Skeletal muscle satellite cell (primary cell): ENCODE results near the gene SLCO4A1.

Source experiments
- H3K27me3 ChIP-seq: 2 replicates; pipeline ENCODE4 v1.7.0; 2013; ENCODE audit warnings: low read length; ENCODE audit not compliant: control insufficient read depth, insufficient read depth
- H3K36me3 ChIP-seq: 2 replicates; pipeline ENCODE4 v1.7.0; 2013; ENCODE audit warnings: mild to moderate bottlenecking, control low read depth, low read length; ENCODE audit not compliant: insufficient read depth
- H3K4me1 ChIP-seq: 2 replicates; pipeline ENCODE4 v1.7.0; 2013; ENCODE audit warnings: low read length; ENCODE audit not compliant: control insufficient read depth, insufficient read depth
- H3K4me2 ChIP-seq: 2 replicates; pipeline ENCODE4 v1.7.0; 2013; ENCODE audit warnings: mild to moderate bottlenecking, low read length
- H3K4me3 ChIP-seq: 2 replicates; pipeline ENCODE4 v1.7.0; 2013; ENCODE audit warnings: low read length
- H3K9ac ChIP-seq: 2 replicates; pipeline ENCODE4 v1.7.0; 2013; ENCODE audit warnings: mild to moderate bottlenecking, low read depth, low read length, moderate library complexity
- H3K9me3 ChIP-seq: replicated peaks from 2 replicates; pipeline ENCODE4 v1.7.0; 2013; ENCODE audit warnings: mild to moderate bottlenecking, control low read depth, low read length

Gene SLCO4A1

GRCh38 chr20:62706344-62706743, 64.0 kb downstream of the SLCO4A1 start:
- H3K9me3 ChIP-seq, result no peaks in the 10 kb centered on the region
- peaks cover 40% of the 10 kb centered on the region for H3K27me3 ChIP-seq
- no peaks in the 10 kb centered on the region for H3K36me3 ChIP-seq
- no peak overlapping the region for H3K4me2 ChIP-seq
- H3K9ac ChIP-seq, result no peak overlapping the region
- no peak overlapping the region for H3K4me3 ChIP-seq
- H3K4me1 ChIP-seq, result peaks cover 26% of the 10 kb centered on the region

DNA sequence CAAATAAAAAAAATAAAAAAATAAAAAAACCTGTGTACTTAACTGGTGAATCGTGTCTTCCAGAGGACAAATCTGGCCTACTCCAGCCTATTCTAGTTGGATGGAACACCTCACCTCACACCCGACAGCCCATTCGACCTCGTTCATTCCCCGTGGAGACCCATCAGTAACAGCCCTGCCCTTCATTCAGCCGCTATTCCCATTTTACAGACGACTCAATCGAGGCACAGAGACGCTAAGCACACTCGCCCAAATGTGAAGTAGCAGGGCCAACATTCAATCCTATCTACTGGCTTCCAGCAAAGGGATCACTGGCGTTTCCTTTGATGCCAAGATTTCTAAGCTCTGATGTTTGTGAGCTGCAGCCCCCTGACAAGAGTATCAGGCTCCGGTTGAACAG, 64.6 kb downstream of the SLCO4A1 start:
- peaks cover 44% of the 10 kb centered on the region for H3K27me3 ChIP-seq
- H3K36me3 ChIP-seq, result no peaks in the 10 kb centered on the region
- H3K4me1 ChIP-seq, result peaks cover 30% of the 10 kb centered on the region
- no peaks in the 10 kb centered on the region for H3K9me3 ChIP-seq
- H3K4me2 ChIP-seq, result no peak overlapping the region
- no peak overlapping the region for H3K9ac ChIP-seq
- H3K4me3 ChIP-seq, result no peak overlapping the region

- H3K9ac ChIP-seq, result no peak overlapping the region
- H3K9me3 ChIP-seq, result no peaks in the 10 kb centered on the region
- H3K27me3 ChIP-seq, result peaks cover 50% of the 10 kb centered on the region
- H3K4me1 ChIP-seq, result peaks cover 31% of the 10 kb centered on the region
- H3K4me3 ChIP-seq, result no peak overlapping the region
- no peak overlapping the region for H3K4me2 ChIP-seq
- H3K36me3 ChIP-seq, result no peaks in the 10 kb centered on the region
These were observed 65.1 kb downstream of the SLCO4A1 start for GRCh38 chr20:62707276-62707920.

DNA sequence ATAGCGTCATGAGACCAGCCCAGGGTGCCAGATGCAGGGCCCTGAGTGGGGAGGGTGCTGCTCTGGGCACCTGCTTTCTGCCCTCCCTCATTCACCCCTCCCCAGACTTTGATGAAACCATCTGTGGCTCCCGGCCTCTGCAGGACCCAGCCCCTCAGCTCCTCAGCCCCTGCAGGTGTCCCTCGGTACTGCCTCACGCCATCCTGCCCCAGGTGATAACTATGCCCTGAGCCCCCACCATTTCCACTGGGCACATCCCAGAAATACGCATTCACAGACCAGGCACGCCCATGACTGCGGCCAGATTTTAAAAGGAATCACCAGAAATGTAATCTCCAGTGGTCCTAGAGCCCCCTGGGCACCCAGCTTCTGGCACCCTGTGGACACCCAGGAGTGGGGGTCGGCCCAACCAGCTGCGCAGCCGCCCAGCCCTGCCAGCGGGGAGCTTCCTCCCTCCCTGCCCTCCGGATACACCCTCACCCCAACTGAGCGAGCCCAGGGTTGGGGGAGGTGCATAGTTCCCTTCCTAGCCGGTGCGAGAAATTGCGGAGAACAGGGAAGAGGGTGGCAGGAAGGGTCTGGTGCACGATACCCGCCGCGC, 65.7 kb downstream of the SLCO4A1 start:
- Histone ChIP-seq H3K9ac (no peak overlapping the region), H3K4me3 (no peak overlapping the region), H3K4me1 (peaks cover 30% of the 10 kb centered on the region), H3K27me3 (peaks cover 56% of the 10 kb centered on the region), H3K36me3 (no peaks in the 10 kb centered on the region), H3K4me2 (no peak overlapping the region), H3K9me3 (no peaks in the 10 kb centered on the region)

GRCh38 chr20:62708591-62709536, 66.6 kb downstream of the SLCO4A1 start, which contains the start of gene NTSR1:
TSS of gene NTSR1 (plus strand) at chr20:62708836. CDS start at chr20:62709208, 372 bp downstream.
- Histone ChIP-seq H3K9me3 (no peaks in the 10 kb centered on the region), H3K36me3 (no peaks in the 10 kb centered on the region), H3K27me3 (peaks cover 61% of the 10 kb centered on the region), H3K9ac (no peak within 1 kb of the TSS), H3K4me1 (peaks cover 22% of the 10 kb centered on the region), H3K4me2 (no peak within 1 kb of the TSS), H3K4me3 (no peak within 1 kb of the TSS)

GRCh38 chr20:62709537-62709905, 67.2 kb downstream of the SLCO4A1 start:
- H3K4me1 ChIP-seq, result peaks cover 16% of the 10 kb centered on the region
- peaks cover 66% of the 10 kb centered on the region for H3K27me3 ChIP-seq
- no peak overlapping the region for H3K9ac ChIP-seq
- H3K9me3 ChIP-seq, result no peaks in the 10 kb centered on the region
- H3K36me3 ChIP-seq, result no peaks in the 10 kb centered on the region
- H3K4me2 ChIP-seq, result no peak overlapping the region
- H3K4me3 ChIP-seq, result no peak overlapping the region

- Histone ChIP-seq H3K27me3 (peaks cover 75% of the 10 kb centered on the region), H3K36me3 (no peaks in the 10 kb centered on the region), H3K4me2 (no peak overlapping the region), H3K4me1 (peaks cover 7% of the 10 kb centered on the region), H3K9ac (no peak overlapping the region), H3K4me3 (no peak overlapping the region), H3K9me3 (no peaks in the 10 kb centered on the region)
These were observed 68.0 kb downstream of the SLCO4A1 start for GRCh38 chr20:62710221-62710885.

GRCh38 chr20:62710886-62711702, 68.8 kb downstream of the SLCO4A1 start:
- Histone ChIP-seq H3K4me3 (no peak overlapping the region), H3K4me1 (peaks cover 6% of the 10 kb centered on the region), H3K9ac (no peak overlapping the region), H3K4me2 (peak overlapping the region; percentile 75), H3K27me3 (peaks cover 80% of the 10 kb centered on the region), H3K9me3 (no peaks in the 10 kb centered on the region), H3K36me3 (no peaks in the 10 kb centered on the region)

GRCh38 chr20:62711703-62712101, 69.4 kb downstream of the SLCO4A1 start:
- Histone ChIP-seq H3K9ac (no peak overlapping the region), H3K9me3 (no peaks in the 10 kb centered on the region), H3K4me1 (peaks cover 6% of the 10 kb centered on the region), H3K4me3 (peak overlapping the region; percentile 31), H3K27me3 (peaks cover 85% of the 10 kb centered on the region), H3K36me3 (no peaks in the 10 kb centered on the region), H3K4me2 (peak overlapping the region; percentile 75)

DNA sequence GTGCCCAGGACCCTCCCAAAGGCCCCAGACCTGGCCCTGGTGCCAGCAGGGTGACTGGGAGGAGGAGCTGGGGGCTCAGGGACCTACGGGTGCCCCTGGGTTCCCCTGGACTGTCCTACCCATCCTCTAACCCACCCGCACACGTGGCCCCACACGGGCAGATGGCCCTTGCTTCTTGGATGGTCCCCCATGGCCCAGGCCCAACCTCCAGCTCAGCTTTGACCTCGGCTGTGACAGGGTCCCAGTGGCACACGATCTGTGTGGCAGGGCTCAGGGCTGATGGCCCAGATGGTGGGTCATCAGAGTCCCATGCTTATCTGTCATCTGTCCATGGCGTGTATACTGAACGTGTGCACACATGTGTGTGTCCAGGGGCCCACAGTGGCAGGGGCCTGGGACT, 70.3 kb downstream of the SLCO4A1 start:
- Histone ChIP-seq H3K4me3 (no peak overlapping the region), H3K27me3 (peaks cover 86% of the 10 kb centered on the region)

More for the DNA sequence above, 70.3 kb downstream of the SLCO4A1 start:
- Histone ChIP-seq H3K4me1 (peaks cover 6% of the 10 kb centered on the region), H3K9me3 (no peaks in the 10 kb centered on the region), H3K9ac (no peak overlapping the region), H3K4me2 (no peak overlapping the region), H3K36me3 (no peaks in the 10 kb centered on the region)
